Stimulated activated CD4-positive, alpha-beta T cell treated with anti-CD3 and anti-CD28 coated beads, Interleukin-1b, Interleukin-23, amount 100 ng/mL, for 24 hours (primary cell): Measurements from ENCODE around the gene STK17A.
"Not testable (repeated sequence)": the region's sequence is repeated elsewhere in the genome, so short reads cannot be mapped to it uniquely, and the experiment has no call there.

Source experiments
- DNase-seq, 4 experiments: peaks; one replicate each; pipeline ENCODE4 v3.0.0-alpha.2; 2020; ENCODE audit warnings: low read depth in 4 of 4, low spot score in 1 of 4

Gene STK17A

GRCh38 chr7:43594020-43594419 lies 11.1 kb downstream of the STK17A start:
- no peak for DNase-seq

- DNase-seq = not testable (repeated sequence)
Observed at GRCh38 chr7:43596426-43596825, 13.5 kb downstream of the STK17A start.

- DNase-seq = no peak
Observed at GRCh38 chr7:43600056-43600455, 17.1 kb downstream of the STK17A start.

GRCh38 chr7:43602256-43602655 lies 19.3 kb downstream of the STK17A start:
- DNase-seq = no peak

- DNase-seq = no peak
Observed at GRCh38 chr7:43604251-43604650, 21.3 kb downstream of the STK17A start.

GRCh38 chr7:43609097-43609496 lies 26.2 kb downstream of the STK17A start:
- no peak for DNase-seq

- DNase-seq = no peak
Observed at GRCh38 chr7:43612128-43612527, 29.2 kb downstream of the STK17A start.

- DNase-seq = no peak
Observed at GRCh38 chr7:43612599-43613589, 30.0 kb downstream of the STK17A start.

GRCh38 chr7:43615558-43616145 lies 32.7 kb downstream of the STK17A start:
- DNase-seq = no peak

GRCh38 chr7:43616977-43617376 lies 34.1 kb downstream of the STK17A start:
- no peak for DNase-seq

- DNase-seq = no peak
Observed at GRCh38 chr7:43618073-43618472, 35.2 kb downstream of the STK17A start.

GRCh38 chr7:43619213-43620012 lies 36.5 kb downstream of the STK17A start:
- DNase-seq = no peak

- no peak for DNase-seq
Observed at GRCh38 chr7:43621729-43622448, 39.0 kb downstream of the STK17A start.

- DNase-seq = no peak
Observed at GRCh38 chr7:43624156-43624555, 41.2 kb downstream of the STK17A start.

- DNase-seq = no peak
Observed at GRCh38 chr7:43625453-43625852, 42.5 kb downstream of the STK17A start.

GRCh38 chr7:43625980-43626379 lies 43.1 kb downstream of the STK17A start:
- no peak for DNase-seq

GRCh38 chr7:43626695-43627094 lies 43.8 kb downstream of the STK17A start:
- DNase-seq = no peak

GRCh38 chr7:43627798-43628197 lies 44.9 kb downstream of the STK17A start:
- DNase-seq = not testable (repeated sequence)

- no peak for DNase-seq
Observed at GRCh38 chr7:43628431-43628830, 45.5 kb downstream of the STK17A start.

- no peak for DNase-seq
Observed at GRCh38 chr7:43629857-43630256, 46.9 kb downstream of the STK17A start.

GRCh38 chr7:43630482-43630881 lies 47.6 kb downstream of the STK17A start:
- no peak for DNase-seq
